A549 treated with AZD9567 at 1 μM for 4 hours (cell line): ENCODE data around the gene SART1. TPM values are rescaled to one million over a fixed set of nuclear protein-coding genes. Genes with fewer than 3 reads are reported as not detected.

Source experiments
- total RNA-seq: library from RNA; stranded (reverse); fragments of 200-300 nt; extraction: Qiagen RNA extraction; gene quantifications from 5 replicates; pipeline ENCODE4 v1.2.3, GENCODE V29; 2022; ENCODE audit not compliant: insufficient read depth

SART1 gene, protein sequence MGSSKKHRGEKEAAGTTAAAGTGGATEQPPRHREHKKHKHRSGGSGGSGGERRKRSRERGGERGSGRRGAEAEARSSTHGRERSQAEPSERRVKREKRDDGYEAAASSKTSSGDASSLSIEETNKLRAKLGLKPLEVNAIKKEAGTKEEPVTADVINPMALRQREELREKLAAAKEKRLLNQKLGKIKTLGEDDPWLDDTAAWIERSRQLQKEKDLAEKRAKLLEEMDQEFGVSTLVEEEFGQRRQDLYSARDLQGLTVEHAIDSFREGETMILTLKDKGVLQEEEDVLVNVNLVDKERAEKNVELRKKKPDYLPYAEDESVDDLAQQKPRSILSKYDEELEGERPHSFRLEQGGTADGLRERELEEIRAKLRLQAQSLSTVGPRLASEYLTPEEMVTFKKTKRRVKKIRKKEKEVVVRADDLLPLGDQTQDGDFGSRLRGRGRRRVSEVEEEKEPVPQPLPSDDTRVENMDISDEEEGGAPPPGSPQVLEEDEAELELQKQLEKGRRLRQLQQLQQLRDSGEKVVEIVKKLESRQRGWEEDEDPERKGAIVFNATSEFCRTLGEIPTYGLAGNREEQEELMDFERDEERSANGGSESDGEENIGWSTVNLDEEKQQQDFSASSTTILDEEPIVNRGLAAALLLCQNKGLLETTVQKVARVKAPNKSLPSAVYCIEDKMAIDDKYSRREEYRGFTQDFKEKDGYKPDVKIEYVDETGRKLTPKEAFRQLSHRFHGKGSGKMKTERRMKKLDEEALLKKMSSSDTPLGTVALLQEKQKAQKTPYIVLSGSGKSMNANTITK
- 45.1 to 62.7 TPM (median 60.4 TPM) in 5 replicates for total RNA-seq

DNA sequence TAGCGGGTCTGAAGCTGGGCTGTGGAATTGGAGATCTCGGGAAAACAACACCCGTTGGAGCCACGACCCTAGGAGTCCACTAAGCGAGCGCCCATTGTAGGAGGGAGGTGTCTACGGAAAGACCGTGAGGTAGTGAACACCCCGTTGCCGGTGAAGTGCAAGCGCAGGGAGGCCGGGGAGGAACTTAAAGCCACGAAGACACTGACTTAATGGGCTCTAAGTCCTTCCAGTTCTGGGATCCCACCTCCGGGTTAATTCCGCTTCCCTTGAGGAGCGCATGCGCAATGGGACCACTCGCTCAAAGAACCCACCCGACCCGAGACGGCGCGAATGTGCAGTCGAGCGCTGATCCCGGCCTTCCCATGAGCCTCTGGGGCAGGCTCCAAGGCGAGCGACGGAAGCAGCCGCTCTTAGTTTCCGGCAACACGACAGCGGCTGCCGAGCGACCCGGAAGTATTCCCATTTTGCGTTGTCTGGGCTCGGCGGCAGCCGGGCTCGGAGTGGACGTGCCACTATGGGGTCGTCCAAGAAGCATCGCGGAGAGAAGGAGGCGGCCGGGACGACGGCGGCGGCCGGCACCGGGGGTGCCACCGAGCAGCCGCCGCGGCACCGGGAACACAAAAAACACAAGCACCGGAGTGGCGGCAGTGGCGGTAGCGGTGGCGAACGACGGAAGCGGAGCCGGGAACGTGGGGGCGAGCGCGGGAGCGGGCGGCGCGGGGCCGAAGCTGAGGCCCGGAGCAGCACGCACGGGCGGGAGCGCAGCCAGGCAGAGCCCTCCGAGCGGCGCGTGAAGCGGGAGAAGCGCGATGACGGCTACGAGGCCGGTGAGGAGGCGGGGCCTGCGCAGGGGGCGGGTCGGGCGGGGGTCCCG, at the start of gene SART1:
TSS of gene SART1 (plus strand) at position 468 of the 874 bp plus-strand sequence. CDS start at position 515, 47 bp downstream.

GRCh38 chr11:65918211-65919140, 43.1 kb upstream of the SART1 start, which contains the start of gene C11orf68:
Gene C11orf68 (minus strand): TSS chr11:65919062. CDS start chr11:65919031, 31 bp downstream.

GRCh38 chr11:65919141-65919572, 42.4 kb upstream of the SART1 start, which contains the start of gene DRAP1:
Gene DRAP1 (plus strand): TSS chr11:65919426. CDS start chr11:65919502, 76 bp downstream.

GRCh38 chr11:65945430-65945911, 16.1 kb upstream of the SART1 start, which contains the start of gene TSGA10IP:
Gene TSGA10IP (plus strand): TSS chr11:65945480. CDS start chr11:65945676, 196 bp downstream.

DNA sequence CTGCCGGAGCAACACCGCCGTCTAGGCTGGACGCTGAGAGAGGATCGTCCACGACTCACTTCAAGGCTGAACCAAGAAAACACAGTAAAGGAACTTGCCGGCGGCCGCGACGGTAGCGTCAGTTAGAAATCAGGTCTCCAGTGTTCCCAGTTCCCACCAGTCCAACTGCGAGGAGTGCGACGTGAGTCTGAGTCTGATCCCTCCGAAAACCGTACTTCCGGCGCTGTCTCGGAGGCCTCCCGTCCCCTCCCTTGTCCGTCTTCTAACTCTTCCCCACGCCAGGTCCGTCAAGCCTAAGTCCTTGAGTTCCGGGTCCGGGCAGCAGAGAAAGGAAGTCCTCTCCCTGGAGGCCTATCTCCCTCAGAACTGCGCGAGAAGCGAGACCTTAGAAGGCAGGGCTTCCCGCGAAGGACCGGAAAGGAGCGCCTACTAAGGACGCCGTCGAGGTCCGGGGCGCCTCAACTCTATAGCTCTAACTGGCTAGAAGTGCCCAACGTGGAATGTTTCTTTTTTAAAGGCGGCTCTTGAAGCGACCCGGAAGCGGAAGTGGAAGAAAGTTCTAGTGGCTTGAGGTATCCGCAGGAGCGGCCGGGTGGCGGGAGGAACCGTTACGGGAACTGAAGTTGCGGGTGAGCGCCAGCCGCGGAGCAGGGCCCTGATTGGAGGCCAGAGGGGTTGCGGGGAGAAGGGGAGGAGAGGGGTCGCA, 40.6 kb downstream of the SART1 start, which contains the start of the genes BANF1 and EIF1AD:
TSS of gene BANF1 (plus strand) at position 562 of the 706 bp plus-strand sequence. CDS start 748 bp downstream, outside the sequence.
TSS of gene EIF1AD (minus strand) at position 216 of the 706 bp plus-strand sequence. CDS start 1,768 bp downstream, outside the sequence.

GRCh38 chr11:66011785-66012303, 50.3 kb downstream of the SART1 start, which contains the start of gene CST6:
Gene CST6 (plus strand): TSS chr11:66012008. CDS start chr11:66012045, 37 bp downstream.

GRCh38 chr11:66026017-66026529, 64.5 kb downstream of the SART1 start, which contains the start of gene CATSPER1:
Gene CATSPER1 (minus strand): TSS chr11:66026479. CDS start chr11:66026379, 100 bp downstream.

Other genes with a start within 250 kb of the SART1 start
- 31.3 to 46.9 TPM (median 45.7 TPM) in 5 replicates for gene KAT5, start 249.5 kb upstream of the SART1 start, total RNA-seq
- 26.8 to 55.4 TPM (median 52.8 TPM) in 5 replicates for gene RNASEH2C, start 240.9 kb upstream of the SART1 start, total RNA-seq
- 6.6 to 12.9 TPM (median 11.5 TPM) in 5 replicates for gene AP5B1, start 180.8 kb upstream of the SART1 start, total RNA-seq
- 0.05 to 0.09 TPM (median 0.09 TPM) in 4 of 5 replicates, not detected in the other for gene OVOL1, start 174.7 kb upstream of the SART1 start, total RNA-seq
- 0.08 to 0.10 TPM (median 0.10 TPM) in 3 of 5 replicates, not detected in the others for gene SNX32, start 127.8 kb upstream of the SART1 start, total RNA-seq
- gene CFL1, start 103.6 kb upstream of the SART1 start, total RNA-seq, result 2,195 to 2,429 TPM (median 2,317 TPM) in 5 replicates
- 18.2 to 33.2 TPM (median 29.7 TPM) in 5 replicates for gene MUS81, start 101.3 kb upstream of the SART1 start, total RNA-seq
- 0.54 to 1.7 TPM (median 1.3 TPM) in 4 of 5 replicates, not detected in the other for gene EFEMP2, start 88.9 kb upstream of the SART1 start, total RNA-seq
- gene CTSW, start 81.9 kb upstream of the SART1 start, total RNA-seq, result 0.09 TPM in 3 of 5 replicates, not detected in the others
- 84.8 to 112 TPM (median 86.9 TPM) in 5 replicates for gene FIBP, start 73.3 kb upstream of the SART1 start, total RNA-seq
- 28.3 to 53.4 TPM (median 46.1 TPM) in 5 replicates for gene CCDC85B, start 71.1 kb upstream of the SART1 start, total RNA-seq
- gene FOSL1, start 61.3 kb upstream of the SART1 start, total RNA-seq, result 119 to 205 TPM (median 139 TPM) in 5 replicates
- 34.9 to 51.5 TPM (median 45.0 TPM) in 5 replicates for gene C11orf68, start 42.7 kb upstream of the SART1 start, total RNA-seq
- gene DRAP1, start 42.3 kb upstream of the SART1 start, total RNA-seq, result 129 to 249 TPM (median 206 TPM) in 5 replicates
- gene TSGA10IP, start 16.3 kb upstream of the SART1 start, total RNA-seq, result 0.25 TPM in 1 of 5 replicates, not detected in the others
- 38.4 to 48.6 TPM (median 42.4 TPM) in 5 replicates for gene EIF1AD, start 40.4 kb downstream of the SART1 start, total RNA-seq
- gene BANF1, start 40.8 kb downstream of the SART1 start, total RNA-seq, result 271 to 480 TPM (median 473 TPM) in 5 replicates
- gene CST6, start 50.3 kb downstream of the SART1 start, total RNA-seq, result not detected in 5 replicates
- 0.71 to 1.2 TPM (median 1.1 TPM) in 4 of 5 replicates, not detected in the other for gene CATSPER1, start 64.7 kb downstream of the SART1 start, total RNA-seq
- gene GAL3ST3, start 87.4 kb downstream of the SART1 start, total RNA-seq, result not detected in 5 replicates
- 161 to 190 TPM (median 171 TPM) in 5 replicates for gene SF3B2, start 90.6 kb downstream of the SART1 start, total RNA-seq
- gene PACS1, start 108.5 kb downstream of the SART1 start, total RNA-seq, result 61.1 to 87.1 TPM (median 78.1 TPM) in 5 replicates